ENCODE data around the gene AKIRIN2.

DNA sequence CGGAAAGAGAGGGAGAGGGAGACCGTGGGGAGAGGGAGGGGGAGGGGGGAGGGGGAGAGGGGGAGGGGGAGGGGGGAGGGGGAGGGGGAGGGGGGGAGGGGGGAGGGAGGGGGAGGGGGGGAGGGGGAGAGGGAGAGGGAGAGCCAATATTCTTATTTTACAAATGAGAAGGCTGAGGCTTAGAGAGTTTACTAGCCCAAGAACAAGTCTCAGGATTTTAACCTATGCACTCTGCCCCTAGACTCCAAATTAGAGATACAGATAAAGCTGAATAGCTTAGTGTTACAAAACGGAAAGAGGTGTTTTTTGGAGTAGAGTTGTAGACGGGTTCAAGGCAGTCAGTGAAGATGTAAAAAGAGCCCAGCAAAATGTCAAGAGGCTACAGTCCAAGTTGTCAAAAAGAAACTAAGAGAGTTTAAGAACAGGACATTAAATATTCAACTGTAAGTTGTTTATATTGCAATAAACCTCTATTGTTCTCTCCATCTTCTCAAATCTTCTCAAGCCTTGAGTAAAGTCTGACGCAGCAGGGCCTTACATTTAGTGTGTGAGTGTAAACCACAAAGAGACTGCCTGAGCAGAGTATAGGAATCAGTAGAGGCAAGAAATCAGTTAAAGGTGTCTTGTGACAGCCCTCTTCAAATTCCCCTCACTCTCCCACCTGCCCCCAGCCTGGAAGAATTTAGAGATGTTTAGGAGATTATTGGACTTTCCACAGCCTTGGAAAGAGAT, 34.9 kb upstream of the AKIRIN2 start:
- TF ChIP-seq POLR2AphosphoS5 (IDR thresholded peaks at IDR 0.05; ENCODE audit: control insufficient read depth, insufficient read depth, low read depth, low read length) (no peak), RBM22 (IDR thresholded peaks at IDR 0.05; ENCODE audit: low read depth, low read length, poor library complexity, severe bottlenecking) (no peak)
- TF ChIP-seq, protein P1, sequence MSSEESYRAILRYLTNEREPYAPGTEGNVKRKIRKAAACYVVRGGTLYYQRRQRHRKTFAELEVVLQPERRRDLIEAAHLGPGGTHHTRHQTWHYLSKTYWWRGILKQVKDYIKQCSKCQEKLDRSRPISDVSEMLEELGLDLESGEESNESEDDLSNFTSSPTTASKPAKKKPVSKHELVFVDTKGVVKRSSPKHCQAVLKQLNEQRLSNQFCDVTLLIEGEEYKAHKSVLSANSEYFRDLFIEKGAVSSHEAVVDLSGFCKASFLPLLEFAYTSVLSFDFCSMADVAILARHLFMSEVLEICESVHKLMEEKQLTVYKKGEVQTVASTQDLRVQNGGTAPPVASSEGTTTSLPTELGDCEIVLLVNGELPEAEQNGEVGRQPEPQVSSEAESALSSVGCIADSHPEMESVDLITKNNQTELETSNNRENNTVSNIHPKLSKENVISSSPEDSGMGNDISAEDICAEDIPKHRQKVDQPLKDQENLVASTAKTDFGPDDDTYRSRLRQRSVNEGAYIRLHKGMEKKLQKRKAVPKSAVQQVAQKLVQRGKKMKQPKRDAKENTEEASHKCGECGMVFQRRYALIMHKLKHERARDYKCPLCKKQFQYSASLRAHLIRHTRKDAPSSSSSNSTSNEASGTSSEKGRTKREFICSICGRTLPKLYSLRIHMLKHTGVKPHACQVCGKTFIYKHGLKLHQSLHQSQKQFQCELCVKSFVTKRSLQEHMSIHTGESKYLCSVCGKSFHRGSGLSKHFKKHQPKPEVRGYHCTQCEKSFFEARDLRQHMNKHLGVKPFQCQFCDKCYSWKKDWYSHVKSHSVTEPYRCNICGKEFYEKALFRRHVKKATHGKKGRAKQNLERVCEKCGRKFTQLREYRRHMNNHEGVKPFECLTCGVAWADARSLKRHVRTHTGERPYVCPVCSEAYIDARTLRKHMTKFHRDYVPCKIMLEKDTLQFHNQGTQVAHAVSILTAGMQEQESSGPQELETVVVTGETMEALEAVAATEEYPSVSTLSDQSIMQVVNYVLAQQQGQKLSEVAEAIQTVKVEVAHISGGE (CRISPR knock-in tag; IDR thresholded peaks at IDR 0.05) = no peak
- TF ChIP-seq, protein P2, sequence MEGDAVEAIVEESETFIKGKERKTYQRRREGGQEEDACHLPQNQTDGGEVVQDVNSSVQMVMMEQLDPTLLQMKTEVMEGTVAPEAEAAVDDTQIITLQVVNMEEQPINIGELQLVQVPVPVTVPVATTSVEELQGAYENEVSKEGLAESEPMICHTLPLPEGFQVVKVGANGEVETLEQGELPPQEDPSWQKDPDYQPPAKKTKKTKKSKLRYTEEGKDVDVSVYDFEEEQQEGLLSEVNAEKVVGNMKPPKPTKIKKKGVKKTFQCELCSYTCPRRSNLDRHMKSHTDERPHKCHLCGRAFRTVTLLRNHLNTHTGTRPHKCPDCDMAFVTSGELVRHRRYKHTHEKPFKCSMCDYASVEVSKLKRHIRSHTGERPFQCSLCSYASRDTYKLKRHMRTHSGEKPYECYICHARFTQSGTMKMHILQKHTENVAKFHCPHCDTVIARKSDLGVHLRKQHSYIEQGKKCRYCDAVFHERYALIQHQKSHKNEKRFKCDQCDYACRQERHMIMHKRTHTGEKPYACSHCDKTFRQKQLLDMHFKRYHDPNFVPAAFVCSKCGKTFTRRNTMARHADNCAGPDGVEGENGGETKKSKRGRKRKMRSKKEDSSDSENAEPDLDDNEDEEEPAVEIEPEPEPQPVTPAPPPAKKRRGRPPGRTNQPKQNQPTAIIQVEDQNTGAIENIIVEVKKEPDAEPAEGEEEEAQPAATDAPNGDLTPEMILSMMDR (IDR thresholded peaks at IDR 0.05 in 2 of 3, conservative IDR thresholded peaks at IDR 0.05 in 1 of 3; ENCODE audit: insufficient read depth in 2 of 3, low read depth in 1 of 3, low read length in 3 of 3) = no peak
- TF ChIP-seq, protein P3, sequence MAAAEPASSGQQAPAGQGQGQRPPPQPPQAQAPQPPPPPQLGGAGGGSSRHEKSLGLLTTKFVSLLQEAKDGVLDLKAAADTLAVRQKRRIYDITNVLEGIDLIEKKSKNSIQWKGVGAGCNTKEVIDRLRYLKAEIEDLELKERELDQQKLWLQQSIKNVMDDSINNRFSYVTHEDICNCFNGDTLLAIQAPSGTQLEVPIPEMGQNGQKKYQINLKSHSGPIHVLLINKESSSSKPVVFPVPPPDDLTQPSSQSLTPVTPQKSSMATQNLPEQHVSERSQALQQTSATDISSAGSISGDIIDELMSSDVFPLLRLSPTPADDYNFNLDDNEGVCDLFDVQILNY (CRISPR knock-in tag; IDR thresholded peaks at IDR 0.05) = no peak
